NK-92 treated with Interleukin-12 subunit alpha and Interleukin-12 subunit beta, amount 100 ng/mL, for 24 hours (cell line): ENCODE measurements around the gene NME7.
"Not testable (repeated sequence)": the region's sequence is repeated elsewhere in the genome, so short reads cannot be mapped to it uniquely, and the experiment has no call there.

ENCODE experiments used
- DNase-seq: peaks from one replicate; lab custom pipeline; 2025; lab: John Stamatoyannopoulos, UW

Gene NME7

DNA sequence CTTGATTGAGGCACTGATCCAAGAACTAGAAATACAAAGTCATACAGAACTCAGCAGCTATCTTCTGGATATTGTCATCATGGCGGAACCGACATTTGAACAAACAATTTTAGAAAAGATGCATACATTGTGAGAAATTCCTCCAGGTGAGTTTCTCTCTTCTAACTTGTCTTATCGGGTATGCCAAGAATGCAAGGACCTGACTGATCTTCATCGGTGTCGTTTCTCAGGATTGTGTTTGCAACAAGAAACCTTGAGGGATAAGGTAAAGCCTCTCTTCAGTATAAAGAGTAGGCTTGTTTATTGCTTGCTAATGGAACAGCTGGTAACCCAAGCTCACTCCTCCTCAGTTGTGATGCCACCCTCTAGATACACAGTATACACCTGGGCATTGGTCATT, 62.2 kb downstream of the NME7 start:
- DNase-seq = no peak

- no peak for DNase-seq
Observed at GRCh38 chr1:169300854-169301253, 66.7 kb downstream of the NME7 start.

GRCh38 chr1:169298441-169298840, 69.2 kb downstream of the NME7 start:
- DNase-seq = no peak

DNA sequence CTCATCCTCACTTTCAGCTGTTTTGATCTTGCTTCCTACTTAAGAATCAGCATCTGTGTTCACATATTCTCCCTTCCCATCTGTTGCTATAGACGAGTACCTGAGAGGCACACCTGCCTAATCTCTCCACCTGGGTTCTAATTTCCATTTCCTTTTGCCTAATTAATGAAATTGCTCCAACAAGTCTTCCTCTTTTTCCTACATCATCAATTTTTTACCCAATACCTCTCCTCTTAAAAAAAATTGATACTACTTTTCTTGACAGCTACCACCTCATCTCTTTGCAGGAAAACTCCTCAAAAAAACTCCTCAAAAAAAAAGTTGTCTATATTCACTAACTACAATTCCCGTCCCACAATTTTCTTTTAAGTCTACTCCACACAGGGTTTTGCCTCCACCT, 71.8 kb downstream of the NME7 start:
- no peak for DNase-seq

DNA sequence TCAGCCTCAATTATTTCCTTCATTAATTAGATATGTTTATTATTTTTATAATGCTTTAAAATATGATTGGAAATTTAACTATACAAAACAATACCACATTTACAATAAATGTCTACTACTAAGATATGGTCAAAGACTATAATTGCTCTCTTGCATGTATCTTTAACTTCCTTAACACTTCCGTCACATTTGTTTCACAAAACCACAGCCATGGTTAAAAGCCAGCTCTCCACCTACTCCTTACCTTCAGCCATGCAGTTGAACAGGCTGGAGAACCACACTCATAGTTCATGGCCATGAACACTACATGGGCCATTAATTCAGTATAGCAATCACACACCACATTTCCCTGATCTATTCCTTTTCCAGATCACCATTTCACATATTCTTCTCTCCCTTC, 72.2 kb downstream of the NME7 start:
- DNase-seq = no peak

- no peak for DNase-seq
Observed at GRCh38 chr1:169289016-169289415, 78.6 kb downstream of the NME7 start.

DNA sequence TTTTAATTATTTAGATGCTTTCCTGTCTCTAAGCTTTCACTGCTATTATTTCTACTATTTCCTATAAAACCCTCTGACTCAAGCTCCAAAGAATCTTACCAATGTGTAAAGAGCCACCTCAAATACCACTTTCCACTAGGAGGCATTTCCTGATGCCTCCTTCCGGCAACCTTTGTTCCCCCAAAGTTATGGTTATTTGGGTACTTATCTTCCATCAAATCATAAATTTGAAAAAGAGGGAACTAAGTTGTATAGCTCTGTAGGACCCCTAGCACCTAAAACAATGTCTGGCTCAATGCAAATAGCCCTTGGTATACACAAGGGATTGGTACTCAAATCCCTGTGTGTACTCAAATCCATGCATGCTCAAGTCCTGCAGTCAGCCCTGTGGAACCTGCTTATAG, 79.6 kb downstream of the NME7 start:
- DNase-seq = no peak

DNA sequence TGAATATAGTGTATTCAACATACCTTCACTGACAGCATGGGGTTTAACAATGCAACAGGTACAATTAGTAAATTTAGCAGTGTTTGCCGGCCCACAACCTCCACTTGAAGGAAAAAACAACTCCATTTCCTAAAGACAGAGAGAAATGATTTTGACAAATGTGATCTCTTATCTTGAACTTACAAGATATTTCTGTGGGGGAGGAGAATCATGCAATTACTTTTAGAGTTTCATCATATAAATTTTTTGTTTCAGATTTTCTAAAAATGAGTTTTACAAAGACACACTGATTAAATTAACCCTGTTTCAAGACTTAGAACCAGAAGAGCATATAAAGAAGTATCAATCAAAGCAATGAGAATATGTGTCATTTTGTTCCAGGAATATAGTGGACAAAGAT, 80.3 kb downstream of the NME7 start:
- DNase-seq = no peak

GRCh38 chr1:169281562-169281961, 86.0 kb downstream of the NME7 start:
- DNase-seq = not testable (repeated sequence)

GRCh38 chr1:169271098-169271497, 96.5 kb downstream of the NME7 start:
- DNase-seq = no peak

- no peak for DNase-seq
Observed at GRCh38 chr1:169266133-169266532, 101.5 kb downstream of the NME7 start.

GRCh38 chr1:169263059-169263458, 104.5 kb downstream of the NME7 start:
- no peak for DNase-seq

GRCh38 chr1:169261884-169262283, 105.7 kb downstream of the NME7 start:
- DNase-seq = no peak

DNA sequence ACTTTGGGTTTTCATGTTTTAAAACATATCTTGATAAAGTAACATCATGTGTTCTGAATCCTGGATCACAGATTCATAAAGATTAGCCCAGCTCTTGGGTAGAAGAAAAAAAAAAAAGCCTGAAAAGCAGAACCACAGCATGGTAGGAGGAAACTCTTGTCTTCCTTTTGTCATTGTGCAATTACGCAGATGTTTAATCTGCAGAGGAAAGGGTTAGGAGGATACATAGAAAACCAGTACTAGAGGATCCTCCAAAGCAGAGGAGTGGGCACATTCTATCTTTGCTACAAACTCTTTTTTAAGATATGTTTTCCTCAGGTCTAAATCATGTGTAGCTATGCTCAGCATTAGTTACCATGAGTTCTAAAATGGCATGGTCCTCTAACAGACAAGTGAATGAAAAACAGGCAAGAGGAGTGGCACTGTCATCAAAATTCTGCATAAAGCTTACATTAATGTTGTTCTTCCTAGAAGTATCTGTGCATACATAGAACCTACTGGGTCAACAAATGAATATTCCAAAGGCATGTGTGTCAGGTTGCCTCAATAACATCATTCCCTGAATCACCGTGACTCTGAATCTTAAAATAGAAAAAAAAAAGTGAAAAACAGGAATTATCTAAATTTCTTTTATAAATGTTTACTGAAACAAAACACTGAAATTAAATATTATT, 107.0 kb downstream of the NME7 start:
- no peak for DNase-seq

DNA sequence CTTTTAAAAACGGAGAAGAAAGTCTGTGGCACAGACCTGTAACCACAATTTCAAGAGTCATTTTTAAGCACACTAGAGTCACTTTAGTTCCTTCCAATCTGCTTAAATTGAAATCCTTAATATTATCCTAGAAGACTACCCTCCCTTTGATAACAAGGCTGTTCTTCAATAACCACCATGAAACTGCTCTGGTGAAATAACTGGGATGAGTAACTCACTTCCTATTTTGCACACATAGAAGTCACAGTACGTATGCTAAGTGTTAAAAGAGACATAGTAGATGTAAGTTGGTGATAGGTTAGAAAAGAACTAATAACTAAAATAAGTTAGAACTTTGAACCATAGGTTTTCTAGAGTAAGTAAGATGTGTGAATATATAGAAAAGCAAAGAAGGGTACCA, 107.8 kb downstream of the NME7 start:
- DNase-seq = no peak

DNA sequence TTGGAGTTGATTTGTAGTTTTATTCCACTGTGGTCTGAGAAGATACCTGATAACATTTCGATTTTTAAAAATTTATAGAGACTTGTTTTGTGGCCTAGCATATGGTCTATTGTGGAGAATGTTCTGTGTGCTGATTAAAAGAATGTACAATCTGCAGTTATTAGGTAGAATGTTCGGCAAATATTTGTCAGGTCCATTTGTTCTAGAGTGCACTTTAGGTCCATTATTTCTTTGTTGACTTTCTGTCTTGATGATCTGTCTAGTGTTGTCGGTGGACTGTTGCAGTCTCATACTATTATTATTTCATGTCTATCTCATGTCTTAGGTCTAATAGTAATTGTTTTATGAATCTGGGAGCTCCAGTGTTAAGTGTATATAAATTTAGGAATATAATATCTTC, 116.8 kb downstream of the NME7 start:
- DNase-seq = no peak

DNA sequence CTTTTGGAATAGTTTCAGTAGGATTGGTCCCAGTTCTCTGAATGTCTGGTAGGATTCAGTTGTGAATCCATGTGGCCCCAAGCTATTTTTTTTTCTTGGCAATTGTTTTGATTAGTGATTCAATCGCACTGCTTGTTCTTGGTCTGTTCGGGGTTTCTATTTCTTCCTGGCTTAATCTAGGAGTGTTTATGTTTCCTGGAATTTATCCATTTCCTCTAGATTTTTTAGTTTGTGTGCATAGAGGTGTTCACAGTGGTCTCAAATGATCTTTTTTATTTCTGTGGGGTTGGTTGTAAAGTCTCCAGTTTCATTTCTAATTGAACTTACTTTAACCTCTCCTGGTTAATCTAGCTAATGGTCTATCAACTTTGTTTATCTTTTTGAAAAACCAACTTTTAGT, 117.6 kb downstream of the NME7 start:
- DNase-seq = no peak

- no peak for DNase-seq
Observed at GRCh38 chr1:169249611-169250010, 118.0 kb downstream of the NME7 start.

DNA sequence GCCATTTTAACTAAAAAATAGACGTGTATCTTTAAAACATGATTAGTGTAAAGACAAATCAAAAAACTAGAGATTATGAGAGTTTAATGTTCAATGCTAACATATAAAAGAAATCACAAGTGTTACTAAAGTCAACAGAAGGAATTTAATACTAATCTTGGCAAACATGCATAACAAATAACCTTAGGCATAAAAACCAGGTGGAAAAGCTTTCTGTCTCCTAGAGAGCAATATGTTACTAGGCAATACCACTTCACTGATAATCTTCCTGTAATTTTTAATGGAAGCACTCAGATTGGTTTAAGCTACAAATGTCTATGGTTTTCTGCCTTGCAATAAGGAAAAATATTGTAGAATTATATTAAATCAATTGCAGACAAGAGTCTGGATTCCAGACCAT, 121.9 kb downstream of the NME7 start:
- no peak for DNase-seq

GRCh38 chr1:169240449-169241232, 127.0 kb downstream of the NME7 start:
- no peak for DNase-seq

DNA sequence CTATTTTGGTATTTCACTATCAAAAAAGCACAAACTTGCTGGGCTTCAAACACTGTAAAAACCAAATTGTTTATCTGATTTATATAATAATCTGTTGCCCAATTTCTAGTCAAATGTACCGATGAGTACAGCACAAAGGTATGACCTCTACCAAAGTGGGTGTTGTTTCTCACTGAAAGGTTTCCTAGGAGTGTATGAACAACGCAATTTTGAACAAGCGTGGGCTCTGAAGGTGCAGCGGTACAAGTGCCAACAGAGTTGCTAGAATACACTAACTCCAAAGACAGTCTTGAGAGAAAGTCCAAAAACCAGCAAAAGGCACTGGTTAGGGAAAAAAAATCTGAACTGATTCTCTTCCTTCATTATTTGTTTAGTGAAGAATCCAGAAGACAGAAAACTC, 130.7 kb downstream of the NME7 start:
- DNase-seq = no peak

GRCh38 chr1:169236143-169236542, 131.5 kb downstream of the NME7 start:
- DNase-seq = no peak

DNA sequence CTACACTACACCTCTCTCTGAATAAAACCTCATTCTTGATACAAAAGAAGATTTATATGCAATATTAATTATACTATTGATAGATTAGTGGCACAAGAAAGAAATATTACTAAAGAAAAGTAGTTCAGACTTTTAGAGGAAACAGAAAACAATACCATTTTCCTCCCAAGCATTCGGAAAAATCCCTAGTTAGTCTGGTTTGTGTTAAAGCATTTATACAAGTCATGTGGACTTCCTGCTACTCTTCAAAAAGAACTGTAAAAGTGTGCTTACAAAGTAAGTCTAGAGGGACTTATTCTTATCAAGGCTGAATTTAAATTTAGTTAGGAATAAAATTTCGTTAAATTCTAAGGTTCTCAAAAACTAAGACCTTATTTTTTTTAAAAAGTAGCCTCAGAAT, 132.0 kb downstream of the NME7 start:
- no peak for DNase-seq

DNA sequence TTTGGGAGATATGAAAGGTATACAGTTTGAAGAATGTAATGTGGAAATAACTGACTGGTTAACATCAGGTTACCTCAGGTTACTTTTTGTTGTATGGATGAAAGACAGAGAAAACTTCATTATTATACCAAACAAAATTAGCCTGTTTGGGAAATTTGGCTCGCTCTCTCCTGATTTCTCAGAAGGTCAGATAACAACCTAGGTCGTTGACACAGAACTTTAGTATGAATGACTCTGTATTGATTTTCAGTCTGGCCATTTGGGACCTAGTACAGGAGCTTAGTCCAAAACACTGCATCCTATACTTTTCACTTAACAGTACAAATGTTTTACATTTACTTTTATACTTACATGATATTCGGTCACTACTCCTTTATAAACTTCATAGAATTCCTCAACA, 132.8 kb downstream of the NME7 start:
- DNase-seq = no peak
